Activated CD8-positive, alpha-beta memory T cell treated with anti-CD3 and anti-CD28 coated beads for 36 hours (primary cell): ENCODE data around the gene POMGNT2. TPM values are rescaled to one million over a fixed set of nuclear protein-coding genes. Genes with fewer than 3 reads are reported as not detected.

Experiments used
- CTCF ChIA-PET: fragments of 350-600 bp; sonication (Branson Sonifier 250); formaldehyde crosslinking; loops from one replicate; lab custom pipeline; 2021; ENCODE audit warnings: antibody characterized with exemption; lab: Charles Lee
- POLR2A ChIA-PET: fragments of 350-600 bp; sonication (Branson Sonifier 250); formaldehyde crosslinking; loops from one replicate; lab custom pipeline; 2021; ENCODE audit warnings: antibody characterized with exemption; lab: Charles Lee
- total RNA-seq, 2 experiments: library from RNA; stranded (reverse); gene quantifications; one replicate each; pipeline ENCODE4 v1.2.3, GENCODE V29; 2021

POMGNT2 gene
- total RNA-seq, 2 experiments from 2014 or later = 12.4 to 12.8 TPM

GRCh38 chr3:43031485-43031884, 74.4 kb downstream of the POMGNT2 start:
- CTCF ChIA-PET = no interaction called here
- POLR2A ChIA-PET = no interaction called here

DNA sequence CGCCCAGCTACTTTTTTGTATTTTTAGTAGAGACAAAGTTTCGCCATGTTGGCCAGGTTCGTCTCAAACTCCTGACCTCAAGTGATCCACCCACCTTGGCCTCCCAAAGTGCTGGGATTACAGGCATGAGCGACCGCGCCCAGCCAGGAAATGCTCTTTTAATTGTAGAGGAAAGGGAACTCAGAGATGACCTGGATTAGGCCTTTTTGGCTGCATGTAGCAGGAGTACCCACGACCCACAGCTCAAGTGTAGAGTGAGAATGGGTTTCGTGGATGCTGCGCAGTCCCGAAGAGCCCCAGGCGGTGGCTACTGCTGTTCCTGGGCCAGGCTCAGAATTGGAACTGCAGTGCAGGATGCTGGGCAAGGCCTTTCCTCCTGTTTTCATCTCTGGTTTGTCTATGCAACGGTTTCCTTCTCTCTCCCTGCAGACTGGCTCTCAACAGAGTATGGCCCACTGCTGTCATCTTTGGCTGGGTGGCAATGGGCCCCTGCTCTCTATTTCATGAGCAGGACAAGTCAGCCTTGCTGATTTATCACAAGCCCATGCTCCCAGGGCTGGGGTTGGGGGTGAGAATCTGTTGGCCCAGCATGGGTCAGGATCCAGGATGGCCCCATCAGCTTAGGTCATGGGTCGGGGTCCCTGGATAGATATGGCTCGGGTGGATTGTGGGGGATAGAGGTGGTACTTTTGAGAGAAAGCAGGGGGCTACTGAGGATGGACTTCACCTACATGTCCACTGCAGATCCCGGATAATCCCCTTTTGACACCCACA, 75.5 kb downstream of the POMGNT2 start:
- POLR2A ChIA-PET = no interaction called here
- CTCF ChIA-PET = no interaction called here

Other genes starting within 250 kb of the POMGNT2 start
- not detected for gene CYP8B1, start 230.2 kb downstream of the POMGNT2 start, total RNA-seq
- gene ZNF662, start 199.9 kb downstream of the POMGNT2 start, total RNA-seq = under 1 TPM; 0.86 to 0.91 TPM
- gene GASK1A, start 126.8 kb downstream of the POMGNT2 start, total RNA-seq = not detected
- gene SNRK, start 180.5 kb upstream of the POMGNT2 start, total RNA-seq = 10 to 100 TPM; 25.2 to 25.6 TPM